H1 (cell line): Measurements from ENCODE around the gene LIAS. TPM values are rescaled to one million over a fixed set of nuclear protein-coding genes. Genes with fewer than 3 reads are reported as not detected.
"Not testable (repeated sequence)": the region's sequence is repeated elsewhere in the genome, so short reads cannot be mapped to it uniquely, and the experiment has no call there.

Experiments used
- CTCF ChIA-PET: fragments of 300-600 bp; sonication (Branson Sonifier 250); formaldehyde crosslinking; loops from one replicate; lab custom pipeline; 2021; ENCODE audit not compliant: partially characterized antibody; lab: Charles Lee
- POLR2A ChIA-PET: fragments of 300-600 bp; sonication (Branson Sonifier 250); formaldehyde crosslinking; loops from one replicate; lab custom pipeline; 2021; ENCODE audit warnings: inconsistent platforms; ENCODE audit not compliant: partially characterized antibody; lab: Charles Lee
- DNase-seq, 2 experiments: peaks; one replicate each; pipeline versions ENCODE4 v3.0.0 to v3.0.0-alpha.2; 2010 to 2022; ENCODE audit warnings: low spot score in 2 of 2, low read depth in 1 of 2, mixed read lengths in 1 of 2
- FAIRE-seq: peaks from 2 replicates; lab custom pipeline; 2011; peaks lifted over from hg19 to GRCh38; lab: Jason Lieb, UNC
- H2AFZ ChIP-seq: 2 replicates; pipeline ENCODE4 v1.8.1; 2012; ENCODE audit warnings: low read length, inconsistent platforms
- H2AK5ac ChIP-seq: 2 replicates; pipeline ENCODE4 v1.6.1; 2013; ENCODE audit warnings: low read depth, low read length
- H2BK120ac ChIP-seq: replicated peaks from 2 replicates; pipeline ENCODE3; 2013; ENCODE audit warnings: low read depth, low read length, inconsistent platforms
- H2BK12ac ChIP-seq: 2 replicates; pipeline ENCODE4 v1.6.1; 2013; ENCODE audit warnings: low read depth, low read length
- H2BK15ac ChIP-seq: 2 replicates; pipeline ENCODE4 v1.6.1; 2013; ENCODE audit warnings: low read length
- H2BK20ac ChIP-seq: 2 replicates; pipeline ENCODE4 v1.6.1; 2013; ENCODE audit warnings: low read length
- H2BK5ac ChIP-seq: 2 replicates; pipeline ENCODE4 v1.6.1; 2013; ENCODE audit warnings: low read depth, low read length
- H3K14ac ChIP-seq: 2 replicates; pipeline ENCODE4 v1.6.1; 2013; ENCODE audit warnings: inconsistent platforms; ENCODE audit not compliant: insufficient read length
- H3K18ac ChIP-seq: 2 replicates; pipeline ENCODE4 v1.6.1; 2013; ENCODE audit warnings: low read length; ENCODE audit errors: extremely low read depth
- H3K23ac ChIP-seq: 2 replicates; pipeline ENCODE4 v1.6.1; 2013; ENCODE audit warnings: inconsistent platforms; ENCODE audit not compliant: insufficient read length
- H3K23me2 ChIP-seq: 2 replicates; pipeline ENCODE4 v1.6.1; 2013; ENCODE audit warnings: low read depth, low read length
- H3K27ac ChIP-seq: 2 replicates; pipeline ENCODE4 v1.6.1; 2011; ENCODE audit warnings: low read depth, low read length, inconsistent platforms
- H3K27me3 ChIP-seq, 4 experiments: replicated peaks in 1 of 4; 1 replicate in 1 of 4; 2 replicates in 3 of 4; pipeline versions ENCODE4 v1.6.1 to v1.8.1; 2011 to 2013; ENCODE audit warnings: low read length in 3 of 4, mild to moderate bottlenecking in 3 of 4, inconsistent platforms in 2 of 4, mixed read lengths in 2 of 4, moderate library complexity in 1 of 4; ENCODE audit not compliant: control insufficient read depth in 3 of 4, insufficient read depth in 3 of 4; ENCODE audit errors: extremely low read depth in 1 of 4
- H3K36me3 ChIP-seq, 4 experiments: 2 replicates each; pipeline versions ENCODE4 v1.6.1 to v1.8.1; 2011 to 2013; ENCODE audit warnings: mild to moderate bottlenecking in 4 of 4, low read length in 3 of 4, moderate library complexity in 2 of 4, control low read depth in 1 of 4, inconsistent platforms in 1 of 4; ENCODE audit not compliant: insufficient read depth in 4 of 4, control insufficient read depth in 2 of 4
- H3K4ac ChIP-seq: replicated peaks from 2 replicates; pipeline ENCODE3; 2013; ENCODE audit warnings: low read length, low read depth, mixed read lengths, inconsistent platforms; ENCODE audit not compliant: insufficient read length
- H3K4me1 ChIP-seq, 4 experiments: replicated peaks in 1 of 4; 1 replicate in 1 of 4; 2 replicates in 3 of 4; pipeline versions ENCODE4 v1.6.1 to v1.8.1; 2011 to 2013; ENCODE audit warnings: low read length in 3 of 4, inconsistent platforms in 2 of 4, mixed read lengths in 1 of 4; ENCODE audit not compliant: insufficient read depth in 4 of 4, control insufficient read depth in 3 of 4
- H3K4me2 ChIP-seq, 2 experiments: 2 replicates each; pipeline versions ENCODE4 v1.6.1 to v1.8.1; 2011 to 2013; ENCODE audit warnings: low read depth in 2 of 2, low read length in 2 of 2, control low read depth in 1 of 2, inconsistent platforms in 1 of 2, mild to moderate bottlenecking in 1 of 2; ENCODE audit not compliant: insufficient read depth in 1 of 2
- H3K4me3 ChIP-seq, 4 experiments: fragments of 200-600, 300-600 bp in 1 of 4; sonication (generic), shearing (Covaris generic), sonication (Bioruptor Twin) in 1 of 4; 2 replicates each; pipeline versions ENCODE4 v1.5.1 to v1.8.1; 2011 to 2016; ENCODE audit warnings: low read length in 4 of 4, low read depth in 3 of 4, control low read depth in 2 of 4, inconsistent platforms in 2 of 4, mild to moderate bottlenecking in 2 of 4, mixed read lengths in 1 of 4, moderate library complexity in 1 of 4; ENCODE audit not compliant: insufficient read depth in 2 of 4; ENCODE audit errors: extremely low read depth in 1 of 4
- H3K56ac ChIP-seq: replicated peaks from 2 replicates; pipeline ENCODE3; 2013; ENCODE audit warnings: low read depth, mild to moderate bottlenecking, mixed read lengths, low read length, inconsistent platforms; ENCODE audit not compliant: insufficient read length
- H3K79me1 ChIP-seq: 2 replicates; pipeline ENCODE4 v1.6.1; 2013; ENCODE audit warnings: low read depth, low read length, control low read depth
- H3K79me2 ChIP-seq, 2 experiments: 2 replicates each; pipeline versions ENCODE4 v1.6.1 to v1.8.1; 2012 to 2013; ENCODE audit warnings: low read length in 2 of 2, mild to moderate bottlenecking in 2 of 2, inconsistent platforms in 1 of 2; ENCODE audit not compliant: insufficient read depth in 2 of 2, control insufficient read depth in 1 of 2
- H3K9ac ChIP-seq, 4 experiments: replicated peaks in 1 of 4; 1 replicate in 1 of 4; 2 replicates in 3 of 4; pipeline versions ENCODE4 v1.6.1 to v1.8.1; 2011 to 2013; ENCODE audit warnings: low read depth in 3 of 4, low read length in 3 of 4, control low read depth in 2 of 4, mild to moderate bottlenecking in 2 of 4, moderate library complexity in 2 of 4, inconsistent platforms in 1 of 4; ENCODE audit errors: extremely low read depth in 1 of 4
- H3K9me3 ChIP-seq, 2 experiments: 2 replicates each; pipeline versions ENCODE4 v1.6.1 to v1.8.1; 2012 to 2013; ENCODE audit warnings: mild to moderate bottlenecking in 2 of 2, moderate library complexity in 2 of 2, control low read depth in 1 of 2, inconsistent platforms in 1 of 2, low read depth in 1 of 2, low read length in 1 of 2, mixed read lengths in 1 of 2; ENCODE audit not compliant: insufficient read depth in 2 of 2
- H4K20me1 ChIP-seq, 2 experiments: replicated peaks in 1 of 2; 2 replicates each; pipeline versions ENCODE3 to v1.8.1; 2011 to 2013; ENCODE audit warnings: inconsistent platforms in 2 of 2, low read length in 2 of 2, mild to moderate bottlenecking in 1 of 2; ENCODE audit not compliant: insufficient read depth in 2 of 2, control insufficient read depth in 1 of 2
- H4K5ac ChIP-seq: 2 replicates; pipeline ENCODE4 v1.6.1; 2013; ENCODE audit warnings: low read length, low read depth, mixed read lengths, inconsistent platforms; ENCODE audit not compliant: insufficient read length
- H4K8ac ChIP-seq: 2 replicates; pipeline ENCODE4 v1.8.0; 2013; ENCODE audit warnings: mild to moderate bottlenecking, moderate library complexity, low read length, inconsistent platforms; ENCODE audit not compliant: insufficient read depth; ENCODE audit errors: extremely low read depth
- H4K91ac ChIP-seq: replicated peaks from 2 replicates; pipeline ENCODE3; 2013; ENCODE audit warnings: low read length, mixed read lengths, inconsistent platforms; ENCODE audit not compliant: insufficient read length
- WGBS, 2 experiments: shearing (Covaris generic) in 1 of 2; methylation state at CpG; one replicate each; pipeline versions ENCODE4 v1.1.6 to v1.1.7; 2013 to 2015; ENCODE audit warnings: low lambda C conversion rate in 2 of 2, mixed read lengths in 2 of 2, inconsistent platforms in 1 of 2, low coverage in 1 of 2, missing lambda C conversion rate in 1 of 2; ENCODE audit not compliant: insufficient replicate concordance in 2 of 2, insufficient coverage in 1 of 2, insufficient read length in 1 of 2; ENCODE audit errors: extremely low coverage in 1 of 2, missing lambda C conversion rate in 1 of 2; 5-methylcytosine and 5-hydroxymethylcytosine counted together
- polyA plus RNA-seq, 7 experiments: library from polyadenylated mRNA; depleted of rRNA in 3 of 7; stranded (reverse) in 5 of 7; unstranded in 2 of 7; fragments of >200 nt in 5 of 7; fragments of 200-250 nt in 2 of 7; gene quantifications; 1 replicate in 5 of 7; 2 replicates in 1 of 7; 4 replicates in 1 of 7; pipeline versions ENCODE4 v1.2.1 to v1.2.3, GENCODE V29; 2011 to 2013; ENCODE audit warnings: missing spikeins in 2 of 7, mixed read lengths in 2 of 7
- total RNA-seq: library from RNA; stranded (reverse); fragmentation: NEBNext Ultra II Directional; extraction: Animal tissue kit (Norgen Biotek cat#: 25700); gene quantifications from 2 replicates; pipeline ENCODE4 v1.2.1, GENCODE V29; 2021

Gene LIAS
- total and polyA plus RNA-seq, 2 of the 8 experiments (the other 6 are each of a cell fraction or from before 2014, with no cell fraction given) = 10.5 to 24.9 TPM

DNA sequence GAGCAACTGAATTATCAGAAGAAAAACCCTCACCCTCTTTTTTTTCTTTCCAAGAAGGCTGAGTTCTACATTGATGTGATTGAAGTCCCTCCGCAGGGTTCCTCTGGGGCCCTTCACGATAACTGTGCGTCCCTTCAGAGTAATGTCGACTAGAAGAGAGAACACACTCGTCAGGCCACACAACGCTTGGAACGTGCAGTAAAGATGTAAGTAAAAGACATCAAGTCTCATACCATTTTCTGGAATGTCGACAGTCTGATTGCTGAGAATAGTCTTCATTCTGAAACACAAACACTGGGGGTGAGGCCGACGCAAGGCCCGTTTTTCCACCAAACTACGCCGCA lies 723 bp upstream of the LIAS start:
- Histone ChIP-seq H3K79me2 (peaks cover 0 to 45% of the 10 kb centered on the region in 2 experiments; a peak in 3 of 4 replicates), H3K36me3 (peaks cover 24 to 62% (median 46%) of the 10 kb centered on the region in 4 experiments), H3K4me3 (peak overlapping the region; percentile 76 to 95 (median 92)), H2AK5ac (0 out of 2 replicates have a peak overlapping the region, but pooled peaks have one; percentile 1), H4K91ac (peak overlapping the region; percentile 67), H3K56ac (peak overlapping the region; percentile 35), H2BK5ac (peak overlapping the region; percentile 89; the same call in 1 of the 2 replicates), H3K4me2 (peak overlapping the region; percentile 77 to 87), H3K18ac (peak overlapping the region; percentile 49; the same call in 1 of the 2 replicates), H3K4ac (peak overlapping the region; percentile 84), H3K9ac (peak overlapping the region; percentile 85 to 99 (median 98)), H4K8ac (peak overlapping the region; percentile 99; the same call in 1 of the 2 replicates), H4K5ac (peak overlapping the region; percentile 56), H3K27ac (peak overlapping the region; percentile 94)
- H3K9me3 ChIP-seq, H2AFZ ChIP-seq, H2BK15ac ChIP-seq, DNase-seq, H3K4me1 ChIP-seq, H3K23me2 ChIP-seq, H2BK12ac ChIP-seq, H2BK120ac ChIP-seq, H2BK20ac ChIP-seq, H3K23ac ChIP-seq, H4K20me1 ChIP-seq, H3K27me3 ChIP-seq, H3K79me1 ChIP-seq, H3K14ac ChIP-seq, FAIRE-seq: not testable (repeated sequence)
- ChIA-PET CTCF (interaction anchor here (0.9 to 3.9 kb wide), 2 partner anchors 8 to 11 kb away, joined by 3 to 18 read pairs; no protein-coding TSS in a partner anchor), POLR2A (interaction anchor here (0.6 to 6.4 kb wide), 38 partner anchors 8 to 1303 kb away, joined by 3 to 133 read pairs (median 4); partner anchors contain the start of genes N4BP2, RFC1, SMIM14 and UBE2K)
- WGBS, 2 experiments = 1% methylated on average over 13 of the region's 13 CpGs; no CpG with 5 or more reads in 1 of the 2 experiments
